HL-60 (cell line): ENCODE results near the gene SFXN5.

ENCODE experiments used
- DNase-seq, 2 experiments: peaks; one replicate each; pipeline ENCODE4 v3.0.0-alpha.2; 2010 to 2020; ENCODE audit warnings: low read depth in 1 of 2, low spot score in 1 of 2
- H3K27ac ChIP-seq: fragments of 250-450 bp; sonication (Bioruptor Pico); replicated peaks from 2 replicates; pipeline ENCODE4 v1.5.1; 2020; ENCODE audit warnings: mild to moderate bottlenecking, moderate library complexity
- H3K27me3 ChIP-seq: fragments of 250-450 bp; sonication (Bioruptor Pico); 2 replicates; pipeline ENCODE4 v1.5.1; 2021; ENCODE audit warnings: mild to moderate bottlenecking, moderate library complexity; ENCODE audit not compliant: insufficient read depth, poor library complexity, severe bottlenecking
- H3K4me3 ChIP-seq: replicated peaks from 2 replicates; pipeline ENCODE4 v1.5.1; 2011; ENCODE audit warnings: mild to moderate bottlenecking, control low read depth, low read length; ENCODE audit not compliant: insufficient read depth
- GABPA ChIP-seq: IDR thresholded peaks from 2 replicates; pipeline ENCODE4 v1.6.1; 2012; ENCODE audit warnings: low read depth
- POLR2AphosphoS5 ChIP-seq: IDR thresholded peaks from 2 replicates; pipeline ENCODE4 v1.6.1; 2012; ENCODE audit warnings: low read depth
- SPI1 ChIP-seq: IDR thresholded peaks from 2 replicates; pipeline ENCODE4 v1.6.1; 2012; ENCODE audit warnings: low read depth, mild to moderate bottlenecking, borderline replicate concordance
- TF ChIP-seq, protein P1 (sequence below): IDR thresholded peaks from 2 replicates; pipeline ENCODE4 v1.6.1; 2012; ENCODE audit warnings: low read depth; ENCODE audit not compliant: insufficient replicate concordance
- TF ChIP-seq, protein P2 (sequence below): IDR thresholded peaks from one replicate; pipeline ENCODE4 v1.5.1; 2011; ENCODE audit warnings: low read length, control low read depth, inconsistent platforms; ENCODE audit not compliant: insufficient read depth

SFXN5 gene

GRCh38 chr2:72900191-72900825, 171.2 kb downstream of the SFXN5 start:
- Histone ChIP-seq H3K27me3 (peaks cover 31% of the 10 kb centered on the region), H3K4me3 (no peak overlapping the region), H3K27ac (no peak overlapping the region)
- DNase-seq = no peak
- TF ChIP-seq, protein P1, sequence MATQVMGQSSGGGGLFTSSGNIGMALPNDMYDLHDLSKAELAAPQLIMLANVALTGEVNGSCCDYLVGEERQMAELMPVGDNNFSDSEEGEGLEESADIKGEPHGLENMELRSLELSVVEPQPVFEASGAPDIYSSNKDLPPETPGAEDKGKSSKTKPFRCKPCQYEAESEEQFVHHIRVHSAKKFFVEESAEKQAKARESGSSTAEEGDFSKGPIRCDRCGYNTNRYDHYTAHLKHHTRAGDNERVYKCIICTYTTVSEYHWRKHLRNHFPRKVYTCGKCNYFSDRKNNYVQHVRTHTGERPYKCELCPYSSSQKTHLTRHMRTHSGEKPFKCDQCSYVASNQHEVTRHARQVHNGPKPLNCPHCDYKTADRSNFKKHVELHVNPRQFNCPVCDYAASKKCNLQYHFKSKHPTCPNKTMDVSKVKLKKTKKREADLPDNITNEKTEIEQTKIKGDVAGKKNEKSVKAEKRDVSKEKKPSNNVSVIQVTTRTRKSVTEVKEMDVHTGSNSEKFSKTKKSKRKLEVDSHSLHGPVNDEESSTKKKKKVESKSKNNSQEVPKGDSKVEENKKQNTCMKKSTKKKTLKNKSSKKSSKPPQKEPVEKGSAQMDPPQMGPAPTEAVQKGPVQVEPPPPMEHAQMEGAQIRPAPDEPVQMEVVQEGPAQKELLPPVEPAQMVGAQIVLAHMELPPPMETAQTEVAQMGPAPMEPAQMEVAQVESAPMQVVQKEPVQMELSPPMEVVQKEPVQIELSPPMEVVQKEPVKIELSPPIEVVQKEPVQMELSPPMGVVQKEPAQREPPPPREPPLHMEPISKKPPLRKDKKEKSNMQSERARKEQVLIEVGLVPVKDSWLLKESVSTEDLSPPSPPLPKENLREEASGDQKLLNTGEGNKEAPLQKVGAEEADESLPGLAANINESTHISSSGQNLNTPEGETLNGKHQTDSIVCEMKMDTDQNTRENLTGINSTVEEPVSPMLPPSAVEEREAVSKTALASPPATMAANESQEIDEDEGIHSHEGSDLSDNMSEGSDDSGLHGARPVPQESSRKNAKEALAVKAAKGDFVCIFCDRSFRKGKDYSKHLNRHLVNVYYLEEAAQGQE = no peak
- TF ChIP-seq POLR2AphosphoS5 = no peak
- no peak for TF ChIP-seq SPI1
- TF ChIP-seq, protein P2, sequence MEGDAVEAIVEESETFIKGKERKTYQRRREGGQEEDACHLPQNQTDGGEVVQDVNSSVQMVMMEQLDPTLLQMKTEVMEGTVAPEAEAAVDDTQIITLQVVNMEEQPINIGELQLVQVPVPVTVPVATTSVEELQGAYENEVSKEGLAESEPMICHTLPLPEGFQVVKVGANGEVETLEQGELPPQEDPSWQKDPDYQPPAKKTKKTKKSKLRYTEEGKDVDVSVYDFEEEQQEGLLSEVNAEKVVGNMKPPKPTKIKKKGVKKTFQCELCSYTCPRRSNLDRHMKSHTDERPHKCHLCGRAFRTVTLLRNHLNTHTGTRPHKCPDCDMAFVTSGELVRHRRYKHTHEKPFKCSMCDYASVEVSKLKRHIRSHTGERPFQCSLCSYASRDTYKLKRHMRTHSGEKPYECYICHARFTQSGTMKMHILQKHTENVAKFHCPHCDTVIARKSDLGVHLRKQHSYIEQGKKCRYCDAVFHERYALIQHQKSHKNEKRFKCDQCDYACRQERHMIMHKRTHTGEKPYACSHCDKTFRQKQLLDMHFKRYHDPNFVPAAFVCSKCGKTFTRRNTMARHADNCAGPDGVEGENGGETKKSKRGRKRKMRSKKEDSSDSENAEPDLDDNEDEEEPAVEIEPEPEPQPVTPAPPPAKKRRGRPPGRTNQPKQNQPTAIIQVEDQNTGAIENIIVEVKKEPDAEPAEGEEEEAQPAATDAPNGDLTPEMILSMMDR = no peak
- TF ChIP-seq GABPA = no peak

- TF ChIP-seq SPI1 = no peak
- TF ChIP-seq, protein P1 = no peak
- TF ChIP-seq, protein P2 = no peak
- H3K4me3 ChIP-seq = no peak overlapping the region
- H3K27ac ChIP-seq = no peak overlapping the region
- H3K27me3 ChIP-seq = peaks cover 28% of the 10 kb centered on the region
- no peak for DNase-seq
Measured at GRCh38 chr2:72898585-72898906, 173.0 kb downstream of the SFXN5 start.

- H3K27me3 ChIP-seq = peaks cover 22% of the 10 kb centered on the region
Measured at GRCh38 chr2:72897785-72898584, 173.5 kb downstream of the SFXN5 start.

More at GRCh38 chr2:72897785-72898584, 173.5 kb downstream of the SFXN5 start:
- no peak overlapping the region for H3K4me3 ChIP-seq
- no peak for DNase-seq
- H3K27ac ChIP-seq = no peak overlapping the region
- TF ChIP-seq, protein P2 = no peak
- TF ChIP-seq, protein P1 = no peak
- TF ChIP-seq POLR2AphosphoS5 = no peak
- TF ChIP-seq GABPA = no peak
- TF ChIP-seq SPI1 = no peak
